ENCODE results near the gene TGFBI.

Gene TGFBI

GRCh38 chr5:135996611-135997010 lies 32.2 kb upstream of the TGFBI start:
- H3K4me3 ChIP-seq (ENCODE audit: low read depth, low read length): no peak overlapping the region
- no peak for TF ChIP-seq CTCF (IDR thresholded peaks at IDR 0.05; ENCODE audit: low read depth, low read length)

GRCh38 chr5:135997673-135998335 lies 31.0 kb upstream of the TGFBI start:
- TF ChIP-seq CTCF (IDR thresholded peaks at IDR 0.05; ENCODE audit: low read depth, low read length): no peak
- H3K4me3 ChIP-seq (ENCODE audit: low read depth, low read length): no peak overlapping the region

- no peak overlapping the region for H3K4me3 ChIP-seq (ENCODE audit: low read depth, low read length)
- no peak for TF ChIP-seq CTCF (IDR thresholded peaks at IDR 0.05; ENCODE audit: low read depth, low read length)
These were observed 29.9 kb upstream of the TGFBI start for GRCh38 chr5:135998889-135999288.

GRCh38 chr5:135999406-136000139 lies 29.2 kb upstream of the TGFBI start:
- no peak for TF ChIP-seq CTCF (IDR thresholded peaks at IDR 0.05; ENCODE audit: low read depth, low read length)
- no peak overlapping the region for H3K4me3 ChIP-seq (ENCODE audit: low read depth, low read length)

GRCh38 chr5:136000147-136000546 lies 28.6 kb upstream of the TGFBI start:
- TF ChIP-seq CTCF (IDR thresholded peaks at IDR 0.05; ENCODE audit: low read depth, low read length): no peak
- H3K4me3 ChIP-seq (ENCODE audit: low read depth, low read length): no peak overlapping the region

GRCh38 chr5:136000932-136001331 lies 27.9 kb upstream of the TGFBI start:
- no peak overlapping the region for H3K4me3 ChIP-seq (ENCODE audit: low read depth, low read length)
- TF ChIP-seq CTCF (IDR thresholded peaks at IDR 0.05; ENCODE audit: low read depth, low read length): no peak

- TF ChIP-seq CTCF (IDR thresholded peaks at IDR 0.05; ENCODE audit: low read depth, low read length): no peak
- H3K4me3 ChIP-seq (ENCODE audit: low read depth, low read length): no peak overlapping the region
These were observed 27.3 kb upstream of the TGFBI start for GRCh38 chr5:136001466-136001981.
